WERI-Rb-1 (cell line): Measurements from ENCODE around the gene LTBP1.
"Not testable (repeated sequence)": the region's sequence is repeated elsewhere in the genome, so short reads cannot be mapped to it uniquely, and the experiment has no call there.

ENCODE experiments used
- DNase-seq: peaks from one replicate; pipeline ENCODE4 v3.0.0-alpha.2; 2020
- H3K27ac ChIP-seq: fragments of 250-450 bp; sonication (Bioruptor Pico); 2 replicates; pipeline ENCODE4 v1.5.1; 2020; ENCODE audit warnings: mild to moderate bottlenecking, moderate library complexity
- H3K27me3 ChIP-seq: fragments of 250-450 bp; sonication (Bioruptor Pico); 2 replicates; pipeline ENCODE4 v1.5.1; 2021; ENCODE audit warnings: mild to moderate bottlenecking, low read depth, moderate library complexity; ENCODE audit not compliant: insufficient read depth, severe bottlenecking
- H3K36me3 ChIP-seq: fragments of 250-450 bp; sonication (Bioruptor Pico); 2 replicates; pipeline ENCODE4 v1.5.1; 2020; ENCODE audit warnings: mild to moderate bottlenecking, moderate library complexity
- H3K4me3 ChIP-seq: 2 replicates; pipeline ENCODE4 v1.5.1; 2011; ENCODE audit warnings: low read depth, mild to moderate bottlenecking, control low read depth, low read length
- H3K9me3 ChIP-seq: fragments of 250-450 bp; sonication (Bioruptor Pico); 2 replicates; pipeline ENCODE4 v1.5.1; 2021; ENCODE audit warnings: mild to moderate bottlenecking, moderate library complexity; ENCODE audit not compliant: severe bottlenecking
- TF ChIP-seq, protein P1 (sequence below): IDR thresholded peaks from 2 replicates; pipeline ENCODE4 v1.5.1; 2011; ENCODE audit warnings: low read depth, mild to moderate bottlenecking, control low read depth, inconsistent platforms, low read length

Gene LTBP1

DNA sequence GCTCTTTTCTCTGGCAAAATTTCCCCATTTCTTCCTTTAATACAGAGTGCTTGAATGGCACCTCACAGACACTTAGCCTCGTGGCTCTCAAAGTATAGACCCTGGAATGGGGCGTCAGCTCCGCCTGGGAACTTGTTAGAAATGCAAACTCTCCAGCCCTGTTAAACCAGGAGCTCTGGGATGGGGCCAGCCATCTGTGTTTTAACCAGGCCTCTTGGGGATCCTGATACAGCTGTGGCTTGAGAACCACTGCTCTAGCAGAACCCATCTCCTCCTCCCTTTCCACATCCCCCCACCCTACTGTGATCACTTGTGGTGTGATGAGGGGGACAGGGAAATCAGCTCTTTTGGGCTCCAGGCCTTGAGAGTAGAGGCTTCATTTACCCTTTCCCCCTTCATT is 15.9 kb downstream of the LTBP1 start:
- H3K9me3 ChIP-seq = no peaks in the 10 kb centered on the region
- H3K27ac ChIP-seq = no peak overlapping the region
- TF ChIP-seq, protein P1, sequence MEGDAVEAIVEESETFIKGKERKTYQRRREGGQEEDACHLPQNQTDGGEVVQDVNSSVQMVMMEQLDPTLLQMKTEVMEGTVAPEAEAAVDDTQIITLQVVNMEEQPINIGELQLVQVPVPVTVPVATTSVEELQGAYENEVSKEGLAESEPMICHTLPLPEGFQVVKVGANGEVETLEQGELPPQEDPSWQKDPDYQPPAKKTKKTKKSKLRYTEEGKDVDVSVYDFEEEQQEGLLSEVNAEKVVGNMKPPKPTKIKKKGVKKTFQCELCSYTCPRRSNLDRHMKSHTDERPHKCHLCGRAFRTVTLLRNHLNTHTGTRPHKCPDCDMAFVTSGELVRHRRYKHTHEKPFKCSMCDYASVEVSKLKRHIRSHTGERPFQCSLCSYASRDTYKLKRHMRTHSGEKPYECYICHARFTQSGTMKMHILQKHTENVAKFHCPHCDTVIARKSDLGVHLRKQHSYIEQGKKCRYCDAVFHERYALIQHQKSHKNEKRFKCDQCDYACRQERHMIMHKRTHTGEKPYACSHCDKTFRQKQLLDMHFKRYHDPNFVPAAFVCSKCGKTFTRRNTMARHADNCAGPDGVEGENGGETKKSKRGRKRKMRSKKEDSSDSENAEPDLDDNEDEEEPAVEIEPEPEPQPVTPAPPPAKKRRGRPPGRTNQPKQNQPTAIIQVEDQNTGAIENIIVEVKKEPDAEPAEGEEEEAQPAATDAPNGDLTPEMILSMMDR = no peak
- no peak for DNase-seq
- no peaks in the 10 kb centered on the region for H3K27me3 ChIP-seq
- H3K36me3 ChIP-seq = no peaks in the 10 kb centered on the region
- no peak overlapping the region for H3K4me3 ChIP-seq

DNA sequence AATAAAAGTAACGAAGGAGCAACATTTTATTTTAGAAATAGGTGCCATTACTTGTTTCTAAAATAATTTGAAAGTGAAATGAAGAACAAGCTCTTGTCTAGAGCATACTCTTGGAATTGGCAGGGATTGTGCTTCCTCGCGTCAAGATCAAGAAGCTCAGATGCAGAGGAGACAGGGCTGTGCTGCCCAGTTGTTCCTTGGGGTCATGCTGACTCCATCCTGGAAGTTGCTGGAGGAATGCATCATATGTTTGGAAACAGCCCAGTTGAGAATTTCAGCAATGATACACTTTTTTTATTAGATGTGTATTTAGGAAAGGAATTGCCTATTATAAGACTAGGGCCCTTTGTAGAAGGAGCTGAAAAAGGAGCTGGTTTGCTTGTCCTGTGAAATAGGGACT is 17.2 kb downstream of the LTBP1 start:
- H3K27me3 ChIP-seq = no peaks in the 10 kb centered on the region
- TF ChIP-seq, protein P1 = no peak
- DNase-seq = no peak
- no peaks in the 10 kb centered on the region for H3K9me3 ChIP-seq
- H3K4me3 ChIP-seq = no peak overlapping the region
- H3K27ac ChIP-seq = no peak overlapping the region
- H3K36me3 ChIP-seq = no peaks in the 10 kb centered on the region

DNA sequence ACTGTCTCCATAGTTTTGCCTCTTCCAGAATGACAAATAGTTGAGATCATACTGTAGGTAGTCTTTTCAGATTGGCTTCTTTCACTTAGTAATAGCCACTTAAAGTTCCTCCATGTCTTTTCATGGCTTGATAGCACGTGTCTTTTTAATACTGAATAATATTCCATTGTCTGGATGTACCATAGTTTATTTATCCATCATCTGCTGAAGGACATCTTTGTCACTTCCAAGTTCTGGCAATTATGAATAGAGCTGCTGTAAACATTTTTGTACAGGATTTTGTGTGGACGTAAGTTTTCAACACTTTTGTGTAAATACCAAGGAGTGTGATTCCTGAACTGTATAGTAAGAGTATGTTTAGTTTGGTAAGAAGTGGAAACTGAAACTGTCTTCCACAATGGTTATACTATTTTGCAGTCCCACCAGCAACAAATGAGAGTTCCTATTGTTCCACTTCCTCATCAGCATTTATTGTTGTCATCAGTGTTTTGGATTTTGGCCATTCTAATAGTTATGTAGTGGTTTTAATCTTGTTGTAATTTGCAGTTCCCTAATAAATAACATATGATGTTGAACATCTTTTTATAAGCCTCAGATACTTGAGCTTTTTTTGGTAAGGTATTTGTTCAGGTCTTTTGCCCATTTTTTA is 18.9 kb downstream of the LTBP1 start:
- H3K4me3 ChIP-seq = no peak overlapping the region
- no peak for DNase-seq
- TF ChIP-seq, protein P1 = no peak
- no peaks in the 10 kb centered on the region for H3K36me3 ChIP-seq
- no peak overlapping the region for H3K27ac ChIP-seq
- no peaks in the 10 kb centered on the region for H3K9me3 ChIP-seq
- no peaks in the 10 kb centered on the region for H3K27me3 ChIP-seq

DNA sequence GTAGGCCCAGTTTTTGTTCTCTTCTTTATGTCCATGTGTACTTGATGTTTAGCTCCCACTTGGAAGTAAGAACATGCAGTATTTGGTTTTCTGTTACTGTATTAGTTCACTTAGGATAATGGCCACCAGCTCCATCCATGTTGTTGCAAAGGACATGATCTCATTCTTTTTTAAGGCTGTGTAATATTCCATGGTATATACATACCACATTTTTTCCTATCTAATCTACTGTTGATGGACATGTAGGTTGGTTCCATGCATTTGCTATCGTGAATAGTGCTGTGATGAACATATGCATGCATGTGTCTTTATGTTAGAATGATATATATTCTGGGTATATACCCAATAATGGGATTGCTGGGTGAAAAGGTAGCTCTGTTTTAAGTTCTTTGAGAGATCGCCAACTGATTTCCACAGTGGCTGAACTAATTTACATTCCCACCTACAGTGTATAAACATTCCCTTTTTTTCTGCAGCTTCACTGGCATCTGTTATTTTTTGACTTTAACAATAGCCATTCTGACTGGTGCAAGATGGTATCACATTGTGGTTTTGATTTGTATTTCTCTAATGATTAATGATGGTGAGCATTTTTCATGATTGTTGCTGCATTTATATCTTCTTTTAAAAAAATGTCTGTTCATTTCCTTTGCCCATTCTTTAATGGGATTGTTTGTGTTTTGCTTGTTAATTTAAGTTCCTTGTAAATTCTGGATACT is 22.9 kb downstream of the LTBP1 start:
- Histone ChIP-seq H3K27ac (no peak overlapping the region), H3K36me3 (no peaks in the 10 kb centered on the region), H3K27me3 (no peaks in the 10 kb centered on the region), H3K9me3 (no peaks in the 10 kb centered on the region), H3K4me3 (no peak overlapping the region)
- TF ChIP-seq, protein P1 = no peak
- no peak for DNase-seq

DNA sequence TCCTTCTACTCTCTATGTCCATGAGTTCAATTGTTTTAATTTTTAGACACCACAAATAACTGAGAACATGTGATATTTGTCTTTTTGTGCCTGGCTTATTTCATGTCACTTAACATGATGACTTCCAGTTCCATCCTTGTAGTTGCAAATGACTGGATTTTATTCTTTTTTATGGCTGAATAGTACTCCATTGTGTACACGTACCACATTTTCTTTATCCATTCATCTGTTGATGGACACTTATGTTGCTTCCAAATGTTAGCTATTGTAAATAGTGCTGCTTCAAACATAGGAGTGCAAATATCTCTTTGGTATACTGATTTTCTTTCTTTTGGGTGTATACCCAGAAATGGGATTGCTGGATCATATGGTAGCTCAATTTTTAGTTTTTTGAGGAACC is 27.0 kb downstream of the LTBP1 start:
- H3K9me3 ChIP-seq, DNase-seq, H3K36me3 ChIP-seq, H3K27me3 ChIP-seq, H3K27ac ChIP-seq, H3K4me3 ChIP-seq: not testable (repeated sequence)

DNA sequence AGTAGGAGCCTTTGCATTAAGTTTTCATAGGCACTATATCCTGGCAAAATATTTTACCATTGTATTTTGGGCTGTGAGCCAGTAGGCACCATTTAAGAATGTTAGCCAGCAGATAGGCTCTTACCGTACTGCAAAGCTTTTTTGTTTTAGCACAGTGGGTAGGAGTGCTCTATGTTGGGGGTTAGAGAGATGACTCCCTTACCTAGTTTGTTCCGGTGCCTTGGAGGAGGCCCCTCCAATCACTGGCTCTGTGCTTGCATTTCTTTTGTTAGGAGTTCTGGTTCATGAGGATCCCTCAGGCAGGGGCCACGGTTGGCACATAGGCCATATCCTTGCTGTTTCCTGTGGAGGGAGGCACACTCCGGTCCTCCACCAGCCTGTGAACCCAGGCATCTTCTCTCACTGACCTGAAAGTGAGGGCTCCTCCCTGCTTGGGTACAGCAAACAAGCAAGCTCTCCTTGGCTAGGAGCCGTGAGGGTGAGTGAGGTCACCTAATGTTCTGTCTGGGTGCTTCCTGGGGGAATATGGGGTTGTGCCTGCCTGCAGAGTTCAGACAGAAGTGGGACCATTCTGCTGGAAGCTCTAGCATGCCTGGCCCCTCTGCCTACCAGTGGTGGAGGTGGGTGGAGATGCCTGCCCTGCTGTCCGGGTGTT is 29.8 kb downstream of the LTBP1 start:
- Histone ChIP-seq H3K4me3 (no peak overlapping the region), H3K27me3 (no peaks in the 10 kb centered on the region), H3K9me3 (no peaks in the 10 kb centered on the region), H3K36me3 (no peaks in the 10 kb centered on the region), H3K27ac (no peak overlapping the region)
- TF ChIP-seq, protein P1 = no peak
- no peak for DNase-seq
